ENCODE data around the gene RCAN3.

GRCh38 chr1:24481843-24482610 is 20.6 kb upstream of the RCAN3 start:
- TF ChIP-seq POLR2A (IDR thresholded peaks at IDR 0.05) (no peak), CTCF (IDR thresholded peaks at IDR 0.05) (no peak)

Measured in Peyer's patch (tissue), 4 donors.